GM12878 (cell line): Measurements from ENCODE around the gene ITGB2. TPM values are rescaled to one million over a fixed set of nuclear protein-coding genes. Genes with fewer than 3 reads are reported as not detected.

Experiments used
- ATAC-seq: fragments of 200-7000 bp; cut with Tn5 transposase; 3 replicates; pipeline ENCODE4 v1.9.1; 2020; ENCODE audit warnings: mild to moderate bottlenecking, moderate library complexity
- BruUV-seq: library from RNA; stranded (reverse); fragments of 400-500 nt; replicated peaks from 2 replicates; lab custom pipeline; 2021; lab: Mats Ljungman, UMichigan
- CTCF ChIA-PET: fragments of 300-600 bp; sonication (Branson Sonifier 250); formaldehyde crosslinking; extraction: SDS; loops from one replicate; lab custom pipeline; 2021; ENCODE audit warnings: inconsistent platforms; lab: Yijun Ruan, JAX
- POLR2A ChIA-PET: fragments of 350-600 bp; formaldehyde crosslinking; extraction: SDS; loops from one replicate; lab custom pipeline; 2021; ENCODE audit warnings: inconsistent platforms; lab: Charles Lee
- RAD21 ChIA-PET: fragments of 300-600 bp; sonication (Branson Sonifier 250); formaldehyde crosslinking; loops from one replicate; lab custom pipeline; 2023; ENCODE audit warnings: antibody characterized with exemption; ENCODE audit not compliant: unreplicated experiment; lab: Charles Lee
- SMC1A ChIA-PET: fragments of 300-600 bp; sonication (Branson Sonifier 250); formaldehyde crosslinking; loops from one replicate; lab custom pipeline; 2023; ENCODE audit not compliant: unreplicated experiment, uncharacterized antibody; lab: Charles Lee
- DNase-seq: peaks from one replicate; pipeline ENCODE4 v3.0.0-alpha.2; 2011; ENCODE audit warnings: low read depth, low spot score
- FAIRE-seq: peaks from 3 replicates; lab custom pipeline; 2011; peaks lifted over from hg19 to GRCh38; lab: Jason Lieb, UNC
- H2AFZ ChIP-seq: 2 replicates; pipeline ENCODE4 v1.6.0; 2011; ENCODE audit warnings: low read depth, low read length, control low read depth; ENCODE audit not compliant: control insufficient read depth
- H3K27ac ChIP-seq: 2 replicates; pipeline ENCODE4 v1.5.1; 2011; ENCODE audit warnings: control low read depth; ENCODE audit not compliant: control insufficient read depth, insufficient read depth
- H3K27me3 ChIP-seq, 2 experiments: replicated peaks in 1 of 2; 2 replicates each; pipeline versions ENCODE4 v1.6.0 to v1.6.1; 2011; ENCODE audit warnings: low read length in 1 of 2; ENCODE audit not compliant: control insufficient read depth in 2 of 2, insufficient read depth in 2 of 2
- H3K36me3 ChIP-seq, 2 experiments: 2 replicates each; pipeline ENCODE4 v1.5.1; 2011; ENCODE audit warnings: low read length in 1 of 2; ENCODE audit not compliant: control insufficient read depth in 2 of 2, insufficient read depth in 2 of 2
- H3K4me1 ChIP-seq: 2 replicates; pipeline ENCODE4 v1.6.1; 2011; ENCODE audit warnings: mild to moderate bottlenecking, low read length, moderate library complexity, mixed read lengths; ENCODE audit not compliant: control insufficient read depth, insufficient read depth
- H3K4me2 ChIP-seq: 2 replicates; pipeline ENCODE4 v1.6.0; 2011; ENCODE audit warnings: control low read depth; ENCODE audit not compliant: control insufficient read depth, insufficient read depth
- H3K4me3 ChIP-seq: fragments of 200-600 bp; sonication (generic); 2 replicates; pipeline ENCODE4 v1.5.1; 2016
- H3K79me2 ChIP-seq: 2 replicates; pipeline ENCODE4 v1.6.0; 2011; ENCODE audit warnings: low read length; ENCODE audit not compliant: control insufficient read depth, insufficient read depth
- H3K9ac ChIP-seq: 2 replicates; pipeline ENCODE4 v1.8.0; 2011; ENCODE audit warnings: low read length, control low read depth, mixed read lengths; ENCODE audit not compliant: control insufficient read depth, insufficient read depth
- H3K9me3 ChIP-seq: replicated peaks from 3 replicates; pipeline ENCODE4 v1.5.1; 2011; ENCODE audit warnings: mild to moderate bottlenecking, low read length; ENCODE audit not compliant: control insufficient read depth, insufficient read depth
- H4K20me1 ChIP-seq: 2 replicates; pipeline ENCODE4 v1.6.0; 2011; ENCODE audit not compliant: control insufficient read depth, insufficient read depth
- BACH1 ChIP-seq: fragments of 450-650 bp; IDR thresholded peaks from 2 replicates; pipeline ENCODE4 v1.6.1; 2017; ENCODE audit warnings: mild to moderate bottlenecking, borderline replicate concordance
- BCL3 ChIP-seq: IDR thresholded peaks from 2 replicates; pipeline ENCODE4 v1.6.1; 2011; ENCODE audit warnings: borderline replicate concordance, low read depth, mild to moderate bottlenecking, moderate library complexity, low read length; ENCODE audit not compliant: insufficient read depth, poor library complexity, severe bottlenecking
- PKNOX1 ChIP-seq: fragments of 450-650 bp; IDR thresholded peaks from 2 replicates; pipeline ENCODE4 v1.6.1; 2016; ENCODE audit warnings: mild to moderate bottlenecking
- RUNX3 ChIP-seq: IDR thresholded peaks from 2 replicates; pipeline ENCODE4 v1.6.1; 2012; ENCODE audit warnings: low read length, inconsistent platforms
- SPI1 ChIP-seq: IDR thresholded peaks from 2 replicates; pipeline ENCODE4 v1.6.1; 2011; ENCODE audit warnings: low read depth, mild to moderate bottlenecking, low read length, moderate library complexity, borderline replicate concordance; ENCODE audit not compliant: insufficient read depth
- WRNIP1 ChIP-seq: IDR thresholded peaks from 2 replicates; pipeline ENCODE4 v1.6.1; 2011; ENCODE audit warnings: low read depth, low read length, improper control_type of control experiment, borderline replicate concordance
- ZNF274 ChIP-seq: IDR thresholded peaks from one replicate; pipeline ENCODE4 v1.8.0; 2011; ENCODE audit not compliant: insufficient read length, insufficient read depth
- ZNF384 ChIP-seq: IDR thresholded peaks from 2 replicates; pipeline ENCODE4 v1.6.1; 2012; ENCODE audit warnings: low read depth, mild to moderate bottlenecking, low read length, improper control_type of control experiment, borderline replicate concordance
- WGBS: methylation state at CpG from one replicate; pipeline ENCODE4 v1.1.6; 2016; ENCODE audit warnings: low lambda C conversion rate; ENCODE audit not compliant: insufficient replicate concordance, insufficient coverage; ENCODE audit errors: missing lambda C conversion rate; 5-methylcytosine and 5-hydroxymethylcytosine counted together
- in situ Hi-C: fragments of 300-500 bp; cut with MboI; formaldehyde crosslinking; loops from 9 replicates; pipeline ENCODE4 v1.14.3; 2018; ENCODE audit warnings: mixed read lengths
- intact Hi-C: fragments of 100-400 bp; cut with micrococcal nuclease; formaldehyde crosslinking; loops from one replicate; pipeline ENCODE4 v1.14.2; 2022; ENCODE audit not compliant: unreplicated experiment
- polyA plus RNA-seq, 11 experiments: library from polyadenylated mRNA; depleted of rRNA in 4 of 11; unstranded in 6 of 11; stranded (reverse) in 5 of 11; fragments of >200 nt; fragmentation: Nextera tagmentation in 4 of 11; fragmentation: Illumina TruSeq in 1 of 11; extraction: Ambion mirVana in 4 of 11; extraction: Trizol in 1 of 11; gene quantifications; 1 replicate in 1 of 11; 2 replicates in 10 of 11; pipeline versions ENCODE4 v1.2.1 to v1.2.3, GENCODE V29; 2011 to 2016; ENCODE audit warnings: inconsistent platforms in 2 of 11, missing spikeins in 2 of 11, low read depth in 1 of 11
- total RNA-seq, 4 experiments: library from RNA; depleted of rRNA in 3 of 4; stranded (reverse); fragments of >200 nt in 3 of 4; fragmentation: Illumina TruSeq in 1 of 4; extraction: Trizol in 1 of 4; gene quantifications; 2 replicates each; pipeline versions ENCODE4 v1.2.1 to v1.2.3, GENCODE V29; 2013 to 2021

The ITGB2 gene
- total and polyA plus RNA-seq, 10 of the 15 experiments (the other 5 are each of a cell fraction or from before 2014, with no cell fraction given) = 8.0 to 172 (median 58.9) TPM

GRCh38 chr21:44903689-44904088, 17.0 kb downstream of the ITGB2 start:
- no peak overlapping the region for H3K4me3 ChIP-seq
- no peak for ATAC-seq
- H3K27me3 ChIP-seq = no peaks in the 10 kb centered on the region
- H3K4me1 ChIP-seq = peaks cover 7% of the 10 kb centered on the region
- H3K27ac ChIP-seq = no peak overlapping the region
- RAD21 ChIA-PET = no interaction called here
- H3K9ac ChIP-seq = no peak overlapping the region
- no TSS peak for BruUV-seq
- intact Hi-C loops = no loop called here
- TF ChIP-seq BACH1 = no peak
- TF ChIP-seq RUNX3 = no peak
- no peak for TF ChIP-seq PKNOX1
- TF ChIP-seq SPI1 = no peak
- no peak for TF ChIP-seq WRNIP1
- TF ChIP-seq ZNF384 = no peak
- no peak for TF ChIP-seq BCL3
- TF ChIP-seq ZNF274 = no peak
- TF ChIP-seq, all 136 proteins: peak for 0
- SMC1A ChIA-PET = no interaction called here
- Histone ChIP-seq H3K9me3 (no peaks in the 10 kb centered on the region), H3K79me2 (no peaks in the 10 kb centered on the region), H3K36me3 (peaks cover 14 to 55% of the 10 kb centered on the region in 2 experiments), H3K4me2 (no peak overlapping the region), H2AFZ (no peak overlapping the region), H4K20me1 (no peaks in the 10 kb centered on the region)
- POLR2A ChIA-PET = no interaction called here
- CTCF ChIA-PET = no interaction called here
- DNase-seq = no peak
- in situ Hi-C loops = no loop called here
- no peak for FAIRE-seq
- 98% methylated on average over 22 of the region's 22 CpGs for WGBS
